ENCODE data around the gene TSGA10IP.
A peak's percentile ranks its signal among the peaks of the same experiment; 100 is the strongest.
"Not testable (repeated sequence)": the region's sequence is repeated elsewhere in the genome, so short reads cannot be mapped to it uniquely, and the experiment has no call there.

TSGA10IP gene

GRCh38 chr11:65934014-65934413 lies 11.3 kb upstream of the TSGA10IP start:
- Histone ChIP-seq H3K27me3 (ENCODE audit: control insufficient read depth, insufficient read depth, low read length) (no peaks in the 10 kb centered on the region), H3K9ac (ENCODE audit: low read depth, low read length) (no peak overlapping the region), H3K9me3 (ENCODE audit: control insufficient read depth, insufficient read depth, low read length) (no peaks in the 10 kb centered on the region), H3K36me3 (ENCODE audit: control insufficient read depth, insufficient read depth, low read length) (no peaks in the 10 kb centered on the region), H3K4me1 (ENCODE audit: control insufficient read depth, insufficient read depth, low read length) (peaks cover 2% of the 10 kb centered on the region), H3K4me3 (ENCODE audit: low read depth, low read length) (no peak overlapping the region)

DNA sequence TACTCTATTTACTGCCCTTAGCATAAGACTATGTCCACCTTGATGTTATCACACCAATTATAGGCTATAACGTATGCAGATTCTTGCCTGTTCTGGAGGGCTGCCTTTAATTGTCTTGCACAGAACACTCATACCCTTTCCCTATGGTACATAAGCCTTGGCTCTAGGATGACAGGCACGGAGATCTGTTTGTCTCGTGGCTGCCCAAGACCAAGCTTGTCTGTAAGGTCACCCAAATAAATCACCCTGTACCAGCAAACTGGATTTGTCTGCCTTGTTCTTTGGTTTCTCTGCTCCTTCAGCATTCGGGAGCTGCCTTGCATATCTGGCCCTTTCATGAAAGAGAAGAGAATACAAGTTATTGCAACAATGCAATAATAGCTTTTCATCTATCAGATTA lies 7.5 kb upstream of the TSGA10IP start:
- H3K36me3 ChIP-seq (ENCODE audit: control insufficient read depth, insufficient read depth, low read length), result no peaks in the 10 kb centered on the region
- no peak overlapping the region for H3K4me3 ChIP-seq (ENCODE audit: low read depth, low read length)
- H3K9ac ChIP-seq (ENCODE audit: low read depth, low read length), result no peak overlapping the region
- H3K4me1 ChIP-seq (ENCODE audit: control insufficient read depth, insufficient read depth, low read length), result peaks cover 5% of the 10 kb centered on the region
- no peaks in the 10 kb centered on the region for H3K9me3 ChIP-seq (ENCODE audit: control insufficient read depth, insufficient read depth, low read length)
- no peaks in the 10 kb centered on the region for H3K27me3 ChIP-seq (ENCODE audit: control insufficient read depth, insufficient read depth, low read length)

DNA sequence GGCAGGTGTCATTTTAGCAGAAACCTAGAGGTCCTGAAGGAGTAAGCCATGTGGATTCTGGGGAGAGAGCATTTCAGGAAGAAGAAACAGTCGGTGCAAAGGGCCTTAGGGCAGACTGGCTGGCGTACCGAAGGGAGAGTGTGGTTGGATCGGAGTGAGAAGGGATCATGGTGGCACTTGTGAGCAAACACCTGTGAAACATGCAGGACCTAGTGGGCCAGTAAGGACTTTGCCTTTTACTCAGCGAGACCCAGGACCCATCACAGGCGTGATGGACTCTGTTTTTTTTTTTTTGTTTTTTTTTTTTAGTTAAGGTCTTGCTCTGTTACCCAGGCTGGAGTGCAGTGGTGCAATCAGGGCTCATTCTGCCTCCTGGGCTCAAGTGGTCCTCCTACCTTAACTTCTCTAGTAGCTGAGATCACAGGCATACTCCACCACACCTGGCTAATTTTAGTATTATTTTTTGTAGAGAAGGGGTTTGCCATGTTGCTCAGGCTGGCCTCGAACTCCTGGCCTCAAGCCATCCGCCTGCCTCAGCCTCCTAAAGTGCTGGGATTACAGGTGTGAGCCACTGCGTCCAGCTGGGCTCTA lies 3.5 kb upstream of the TSGA10IP start:
- H3K36me3 ChIP-seq (ENCODE audit: control insufficient read depth, insufficient read depth, low read length), result no peaks in the 10 kb centered on the region
- H3K4me3 ChIP-seq (ENCODE audit: low read depth, low read length), result no peak overlapping the region
- no peaks in the 10 kb centered on the region for H3K27me3 ChIP-seq (ENCODE audit: control insufficient read depth, insufficient read depth, low read length)
- H3K9me3 ChIP-seq (ENCODE audit: control insufficient read depth, insufficient read depth, low read length), result no peaks in the 10 kb centered on the region
- H3K4me1 ChIP-seq (ENCODE audit: control insufficient read depth, insufficient read depth, low read length), result peaks cover 18% of the 10 kb centered on the region
- H3K9ac ChIP-seq (ENCODE audit: low read depth, low read length), result no peak overlapping the region

GRCh38 chr11:65942531-65942930 lies 2.7 kb upstream of the TSGA10IP start:
- Histone ChIP-seq H3K4me1 (ENCODE audit: control insufficient read depth, insufficient read depth, low read length) (peaks cover 18% of the 10 kb centered on the region), H3K36me3 (ENCODE audit: control insufficient read depth, insufficient read depth, low read length) (no peaks in the 10 kb centered on the region), H3K9me3 (ENCODE audit: control insufficient read depth, insufficient read depth, low read length) (no peaks in the 10 kb centered on the region), H3K27me3 (ENCODE audit: control insufficient read depth, insufficient read depth, low read length) (no peaks in the 10 kb centered on the region), H3K4me3 (ENCODE audit: low read depth, low read length) (no peak overlapping the region), H3K9ac (ENCODE audit: low read depth, low read length) (no peak overlapping the region)

DNA sequence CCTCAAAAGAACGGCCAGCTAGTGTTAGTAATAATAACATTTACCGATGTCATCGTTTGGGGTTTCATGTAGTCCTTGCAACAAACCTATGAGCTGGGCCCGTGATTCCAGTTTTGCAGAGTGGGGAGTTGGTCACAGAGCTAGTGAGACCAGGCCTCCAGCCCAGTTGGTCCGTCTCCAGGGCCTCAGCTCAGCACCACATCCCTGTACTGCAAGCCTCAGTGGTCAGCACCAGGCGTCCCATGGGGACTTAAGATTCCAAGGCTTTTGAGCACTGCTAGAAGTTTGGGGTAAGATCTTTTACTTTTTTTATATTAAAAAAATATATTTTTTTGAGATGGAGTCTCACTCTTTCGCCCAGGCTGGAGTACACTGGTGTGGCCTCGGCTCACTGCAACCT lies 1.1 kb upstream of the TSGA10IP start:
- Histone ChIP-seq H3K27me3 (ENCODE audit: control insufficient read depth, insufficient read depth, low read length) (no peaks in the 10 kb centered on the region), H3K36me3 (ENCODE audit: control insufficient read depth, insufficient read depth, low read length) (no peaks in the 10 kb centered on the region), H3K4me3 (ENCODE audit: low read depth, low read length) (no peak overlapping the region), H3K9ac (ENCODE audit: low read depth, low read length) (no peak overlapping the region), H3K4me1 (ENCODE audit: control insufficient read depth, insufficient read depth, low read length) (peaks cover 18% of the 10 kb centered on the region), H3K9me3 (ENCODE audit: control insufficient read depth, insufficient read depth, low read length) (no peaks in the 10 kb centered on the region)

GRCh38 chr11:65944767-65945166 lies 513 bp upstream of the TSGA10IP start:
- Histone ChIP-seq H3K9me3 (ENCODE audit: control insufficient read depth, insufficient read depth, low read length) (no peaks in the 10 kb centered on the region), H3K4me1 (ENCODE audit: control insufficient read depth, insufficient read depth, low read length) (peaks cover 18% of the 10 kb centered on the region), H3K36me3 (ENCODE audit: control insufficient read depth, insufficient read depth, low read length) (no peaks in the 10 kb centered on the region), H3K4me3 (ENCODE audit: low read depth, low read length) (no peak overlapping the region), H3K9ac (ENCODE audit: low read depth, low read length) (peak overlapping the region; percentile 47), H3K27me3 (ENCODE audit: control insufficient read depth, insufficient read depth, low read length) (no peaks in the 10 kb centered on the region)

- Histone ChIP-seq H3K27me3 (ENCODE audit: control insufficient read depth, insufficient read depth, low read length) (no peaks in the 10 kb centered on the region), H3K9me3 (ENCODE audit: control insufficient read depth, insufficient read depth, low read length) (no peaks in the 10 kb centered on the region), H3K4me3 (ENCODE audit: low read depth, low read length) (peak overlapping the region; percentile 53), H3K36me3 (ENCODE audit: control insufficient read depth, insufficient read depth, low read length) (no peaks in the 10 kb centered on the region), H3K4me1 (ENCODE audit: control insufficient read depth, insufficient read depth, low read length) (peaks cover 18% of the 10 kb centered on the region), H3K9ac (ENCODE audit: low read depth, low read length) (no peak overlapping the region)
Observed at GRCh38 chr11:65945941-65946558, 770 bp downstream of the TSGA10IP start.

GRCh38 chr11:65946655-65947054 lies 1.4 kb downstream of the TSGA10IP start:
- Histone ChIP-seq H3K9me3 (ENCODE audit: control insufficient read depth, insufficient read depth, low read length) (no peaks in the 10 kb centered on the region), H3K4me1 (ENCODE audit: control insufficient read depth, insufficient read depth, low read length) (peaks cover 14% of the 10 kb centered on the region), H3K36me3 (ENCODE audit: control insufficient read depth, insufficient read depth, low read length) (no peaks in the 10 kb centered on the region), H3K4me3 (ENCODE audit: low read depth, low read length) (no peak overlapping the region), H3K9ac (ENCODE audit: low read depth, low read length) (peak overlapping the region; percentile 4), H3K27me3 (ENCODE audit: control insufficient read depth, insufficient read depth, low read length) (no peaks in the 10 kb centered on the region)

GRCh38 chr11:65947133-65947532 lies 1.9 kb downstream of the TSGA10IP start:
- H3K36me3 ChIP-seq (ENCODE audit: control insufficient read depth, insufficient read depth, low read length), result no peaks in the 10 kb centered on the region
- no peaks in the 10 kb centered on the region for H3K9me3 ChIP-seq (ENCODE audit: control insufficient read depth, insufficient read depth, low read length)
- peaks cover 14% of the 10 kb centered on the region for H3K4me1 ChIP-seq (ENCODE audit: control insufficient read depth, insufficient read depth, low read length)
- no peak overlapping the region for H3K4me3 ChIP-seq (ENCODE audit: low read depth, low read length)
- H3K27me3 ChIP-seq (ENCODE audit: control insufficient read depth, insufficient read depth, low read length), result no peaks in the 10 kb centered on the region
- H3K9ac ChIP-seq (ENCODE audit: low read depth, low read length), result peak overlapping the region; percentile 4

DNA sequence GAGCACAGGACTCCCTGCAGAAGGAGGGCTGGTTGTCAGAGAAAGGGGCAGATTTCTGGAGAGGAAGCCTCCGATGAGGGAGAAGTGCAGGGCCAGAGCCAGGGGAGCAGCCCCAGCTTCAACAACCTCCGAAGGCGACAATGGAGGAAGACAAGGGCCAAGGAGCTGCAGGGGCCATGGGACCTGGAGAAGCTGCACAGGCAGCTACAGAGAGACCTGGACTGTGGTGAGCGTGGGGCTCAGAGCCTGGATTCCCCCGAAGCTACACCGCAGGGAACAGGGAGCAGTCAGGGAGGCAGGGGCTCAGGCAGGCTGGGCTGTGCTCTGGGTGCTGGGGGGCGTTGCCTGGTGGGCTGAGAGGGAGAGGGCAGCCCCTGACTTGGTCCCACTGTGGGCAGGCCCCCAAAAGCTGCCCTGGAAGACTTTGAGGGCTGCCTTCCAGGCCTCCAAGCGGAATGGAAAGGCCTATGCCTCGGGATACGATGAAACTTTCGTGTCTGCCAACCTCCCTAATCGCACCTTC lies 2.4 kb downstream of the TSGA10IP start:
- H3K9ac ChIP-seq (ENCODE audit: low read depth, low read length), result no peak overlapping the region
- H3K9me3 ChIP-seq (ENCODE audit: control insufficient read depth, insufficient read depth, low read length), result no peaks in the 10 kb centered on the region
- no peaks in the 10 kb centered on the region for H3K27me3 ChIP-seq (ENCODE audit: control insufficient read depth, insufficient read depth, low read length)
- H3K4me1 ChIP-seq (ENCODE audit: control insufficient read depth, insufficient read depth, low read length), result peaks cover 14% of the 10 kb centered on the region
- no peaks in the 10 kb centered on the region for H3K36me3 ChIP-seq (ENCODE audit: control insufficient read depth, insufficient read depth, low read length)
- H3K4me3 ChIP-seq (ENCODE audit: low read depth, low read length), result no peak overlapping the region

- H3K9ac ChIP-seq (ENCODE audit: low read depth, low read length); H3K9me3 ChIP-seq (ENCODE audit: control insufficient read depth, insufficient read depth, low read length); H3K36me3 ChIP-seq (ENCODE audit: control insufficient read depth, insufficient read depth, low read length); H3K4me3 ChIP-seq (ENCODE audit: low read depth, low read length); H3K27me3 ChIP-seq (ENCODE audit: control insufficient read depth, insufficient read depth, low read length); H3K4me1 ChIP-seq (ENCODE audit: control insufficient read depth, insufficient read depth, low read length): not testable (repeated sequence)
Observed at GRCh38 chr11:65950711-65951110, 5.4 kb downstream of the TSGA10IP start.

DNA sequence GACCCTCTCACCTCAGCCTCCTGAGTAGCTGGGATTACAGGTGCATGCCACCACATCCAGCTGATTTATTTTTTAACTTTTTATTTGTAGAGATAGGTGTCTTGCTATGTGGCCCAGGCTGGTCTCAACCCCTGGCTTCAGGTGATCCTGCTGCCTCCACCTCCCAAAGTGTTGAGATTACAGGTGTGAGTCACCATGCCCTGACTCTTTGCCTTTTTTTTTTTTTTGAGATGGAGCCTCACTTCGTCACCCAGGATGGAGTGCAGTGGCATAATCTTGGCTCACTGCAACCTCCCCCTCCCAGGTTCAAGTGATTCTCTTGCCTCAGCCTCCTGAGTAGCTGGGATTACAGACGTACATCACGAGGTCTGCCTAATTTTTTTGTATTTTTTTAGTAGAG lies 6.4 kb downstream of the TSGA10IP start:
- H3K36me3 ChIP-seq (ENCODE audit: control insufficient read depth, insufficient read depth, low read length); H3K4me3 ChIP-seq (ENCODE audit: low read depth, low read length); H3K27me3 ChIP-seq (ENCODE audit: control insufficient read depth, insufficient read depth, low read length); H3K9me3 ChIP-seq (ENCODE audit: control insufficient read depth, insufficient read depth, low read length); H3K4me1 ChIP-seq (ENCODE audit: control insufficient read depth, insufficient read depth, low read length); H3K9ac ChIP-seq (ENCODE audit: low read depth, low read length): not testable (repeated sequence)
